Hepatocyte (in vitro differentiated cells): ENCODE results near the gene RNF6.

Experiments
- EZH2 ChIP-seq: fragments of 200-600 bp; sonication (generic); IDR thresholded peaks from 2 replicates; pipeline ENCODE4 v1.6.1; 2016; ENCODE audit warnings: antibody characterized with exemption, mild to moderate bottlenecking, borderline replicate concordance
- EZH2phosphoT487 ChIP-seq: fragments of 200-600 bp; sonication (generic); IDR thresholded peaks from one replicate; pipeline ENCODE4 v1.6.1; 2018; ENCODE audit warnings: antibody characterized with exemption, mild to moderate bottlenecking, low read depth, moderate library complexity; ENCODE audit not compliant: unreplicated experiment, severe bottlenecking
- TF ChIP-seq, protein P1 (sequence below): fragments of 200-600 bp; sonication (generic); IDR thresholded peaks from 2 replicates; pipeline ENCODE4 v1.5.1; 2016; ENCODE audit warnings: antibody characterized with exemption, mild to moderate bottlenecking; ENCODE audit not compliant: poor library complexity

DNA sequence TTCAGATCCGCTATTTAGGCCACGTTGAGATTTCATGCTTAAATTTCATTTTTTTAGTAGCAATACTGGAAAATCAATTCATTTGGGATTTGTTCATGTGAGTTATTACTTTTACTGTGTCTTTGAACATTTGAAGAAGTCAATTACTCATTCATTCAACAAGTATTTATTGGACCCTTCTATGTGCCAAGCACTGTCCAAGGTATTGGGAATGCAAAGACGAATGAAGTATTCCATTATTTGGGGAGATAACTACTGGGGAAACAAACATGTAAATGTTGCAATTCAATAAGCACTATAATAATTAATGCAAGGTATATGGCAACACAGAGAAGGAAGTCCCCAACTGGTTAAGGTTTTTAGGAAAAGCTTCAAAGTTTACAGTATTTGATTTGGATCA lies 37.5 kb upstream of the RNF6 start:
- no peak for TF ChIP-seq EZH2
- TF ChIP-seq, protein P1, sequence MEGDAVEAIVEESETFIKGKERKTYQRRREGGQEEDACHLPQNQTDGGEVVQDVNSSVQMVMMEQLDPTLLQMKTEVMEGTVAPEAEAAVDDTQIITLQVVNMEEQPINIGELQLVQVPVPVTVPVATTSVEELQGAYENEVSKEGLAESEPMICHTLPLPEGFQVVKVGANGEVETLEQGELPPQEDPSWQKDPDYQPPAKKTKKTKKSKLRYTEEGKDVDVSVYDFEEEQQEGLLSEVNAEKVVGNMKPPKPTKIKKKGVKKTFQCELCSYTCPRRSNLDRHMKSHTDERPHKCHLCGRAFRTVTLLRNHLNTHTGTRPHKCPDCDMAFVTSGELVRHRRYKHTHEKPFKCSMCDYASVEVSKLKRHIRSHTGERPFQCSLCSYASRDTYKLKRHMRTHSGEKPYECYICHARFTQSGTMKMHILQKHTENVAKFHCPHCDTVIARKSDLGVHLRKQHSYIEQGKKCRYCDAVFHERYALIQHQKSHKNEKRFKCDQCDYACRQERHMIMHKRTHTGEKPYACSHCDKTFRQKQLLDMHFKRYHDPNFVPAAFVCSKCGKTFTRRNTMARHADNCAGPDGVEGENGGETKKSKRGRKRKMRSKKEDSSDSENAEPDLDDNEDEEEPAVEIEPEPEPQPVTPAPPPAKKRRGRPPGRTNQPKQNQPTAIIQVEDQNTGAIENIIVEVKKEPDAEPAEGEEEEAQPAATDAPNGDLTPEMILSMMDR: no peak
- TF ChIP-seq EZH2phosphoT487: no peak
